Lower leg skin (tissue), 4 donors: ENCODE results near the gene MORC3. TPM values are rescaled to one million over a fixed set of nuclear protein-coding genes. Genes with fewer than 3 reads are reported as not detected.

Source experiments
- DNase-seq, 2 donors: peaks; one replicate each; pipeline ENCODE4 v3.0.0-alpha.2; 2019; ENCODE audit warnings: low spot score in 2 of 2
- H3K4me3 ChIP-seq: fragments of 200-600 bp; sonication (generic); 2 replicates; pipeline ENCODE4 v1.5.1; 2017; ENCODE audit warnings: mild to moderate bottlenecking, low read depth; ENCODE audit not compliant: poor library complexity, severe bottlenecking
- POLR2A ChIP-seq, 2 donors: fragments of 450-650 bp; IDR thresholded peaks; one replicate each; pipeline ENCODE4 v1.6.1; 2016 to 2017; ENCODE audit warnings: antibody characterized with exemption in 2 of 2, mild to moderate bottlenecking in 1 of 2, moderate library complexity in 1 of 2
- WGBS, 2 donors: methylation state at CpG; one replicate each; pipeline ENCODE4 v1.1.5; 2018; 5-methylcytosine and 5-hydroxymethylcytosine counted together
- intact Hi-C: fragments of 100-400 bp; cut with DNase I; formaldehyde crosslinking; loops from one replicate; pipeline ENCODE4 v1.15.0; 2023; ENCODE audit warnings: low total_unique reads
- total RNA-seq, 4 donors: library from RNA; depleted of rRNA; stranded (reverse); fragments of >200 nt; gene quantifications; one replicate each; pipeline ENCODE4 v1.1.0, GENCODE V29; 2016
- TF ChIP-seq, protein P1 (sequence below), 3 donors: fragments of 450-650 bp; IDR thresholded peaks; one replicate each; pipeline ENCODE4 v1.5.1; 2016; ENCODE audit warnings: antibody characterized with exemption in 3 of 3, mild to moderate bottlenecking in 3 of 3, moderate library complexity in 2 of 3

The MORC3 gene
- total RNA-seq, 4 donors from 2014 or later: 47.4 to 71.3 (median 56.8) TPM

- no peak for TF ChIP-seq POLR2A (IDR thresholded peaks at IDR 0.05)
- TF ChIP-seq, protein P1, sequence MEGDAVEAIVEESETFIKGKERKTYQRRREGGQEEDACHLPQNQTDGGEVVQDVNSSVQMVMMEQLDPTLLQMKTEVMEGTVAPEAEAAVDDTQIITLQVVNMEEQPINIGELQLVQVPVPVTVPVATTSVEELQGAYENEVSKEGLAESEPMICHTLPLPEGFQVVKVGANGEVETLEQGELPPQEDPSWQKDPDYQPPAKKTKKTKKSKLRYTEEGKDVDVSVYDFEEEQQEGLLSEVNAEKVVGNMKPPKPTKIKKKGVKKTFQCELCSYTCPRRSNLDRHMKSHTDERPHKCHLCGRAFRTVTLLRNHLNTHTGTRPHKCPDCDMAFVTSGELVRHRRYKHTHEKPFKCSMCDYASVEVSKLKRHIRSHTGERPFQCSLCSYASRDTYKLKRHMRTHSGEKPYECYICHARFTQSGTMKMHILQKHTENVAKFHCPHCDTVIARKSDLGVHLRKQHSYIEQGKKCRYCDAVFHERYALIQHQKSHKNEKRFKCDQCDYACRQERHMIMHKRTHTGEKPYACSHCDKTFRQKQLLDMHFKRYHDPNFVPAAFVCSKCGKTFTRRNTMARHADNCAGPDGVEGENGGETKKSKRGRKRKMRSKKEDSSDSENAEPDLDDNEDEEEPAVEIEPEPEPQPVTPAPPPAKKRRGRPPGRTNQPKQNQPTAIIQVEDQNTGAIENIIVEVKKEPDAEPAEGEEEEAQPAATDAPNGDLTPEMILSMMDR (IDR thresholded peaks at IDR 0.05): no peak
- 82 to 88% methylated on average over 12 of the region's 12 CpGs for WGBS, 2 donors
- intact Hi-C loops: no loop called here
- DNase-seq: no peak
- H3K4me3 ChIP-seq: no peak overlapping the region
Observed at GRCh38 chr21:36423771-36424433, 103.9 kb downstream of the MORC3 start.

DNA sequence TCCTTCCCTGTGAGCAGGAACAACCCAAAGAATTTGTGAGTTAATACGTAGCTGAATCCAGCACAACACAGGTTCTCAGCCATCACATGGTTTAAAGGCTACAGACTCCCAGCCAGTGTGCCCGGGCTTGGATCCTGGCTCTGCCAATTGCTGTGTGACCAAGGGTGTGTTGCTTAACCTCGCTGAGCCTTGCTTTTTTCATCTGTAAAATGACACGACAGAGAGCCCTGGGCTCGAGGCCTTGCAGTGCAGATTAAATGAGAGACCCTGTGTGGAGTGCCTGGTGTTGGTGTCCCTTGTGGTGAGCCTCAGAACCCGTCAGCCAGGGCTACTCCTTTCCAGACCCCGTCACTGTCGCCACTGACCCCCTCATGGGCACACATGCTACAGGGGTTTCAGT, 104.6 kb downstream of the MORC3 start:
- 89 to 94% methylated on average over 8 of the region's 8 CpGs for WGBS, 2 donors
- DNase-seq: no peak
- H3K4me3 ChIP-seq: no peak overlapping the region
- intact Hi-C loops: no loop called here
- TF ChIP-seq, protein P1 (IDR thresholded peaks at IDR 0.05): no peak
- TF ChIP-seq POLR2A (IDR thresholded peaks at IDR 0.05): no peak

DNA sequence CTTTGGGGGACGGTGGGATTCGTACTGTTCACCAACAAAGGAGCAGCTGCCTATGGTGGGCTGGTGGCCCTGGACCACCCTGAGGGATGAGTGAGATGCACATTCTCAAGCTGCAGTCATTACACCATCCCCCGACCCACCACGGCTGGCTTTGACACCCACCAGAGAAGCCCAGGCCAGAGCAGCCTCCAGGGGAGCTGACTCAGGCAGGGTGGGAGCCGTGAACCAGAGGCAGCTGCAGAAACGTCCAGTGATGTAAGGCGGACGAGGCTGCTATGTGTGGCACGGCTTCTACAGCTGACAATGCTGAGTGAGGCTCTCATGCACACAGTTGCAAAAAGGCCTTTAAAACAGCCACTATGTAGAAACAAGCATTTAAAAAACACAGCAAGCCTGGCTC, 105.3 kb downstream of the MORC3 start:
- DNase-seq: no peak
- intact Hi-C loops: no loop called here
- no peak overlapping the region for H3K4me3 ChIP-seq
- 77 to 89% methylated on average over 8 to 9 of the region's 9 CpGs for WGBS, 2 donors
- no peak for TF ChIP-seq POLR2A (IDR thresholded peaks at IDR 0.05)
- TF ChIP-seq, protein P1 (IDR thresholded peaks at IDR 0.05): no peak

Other genes starting within 250 kb of the MORC3 start
- 10 to 100 TPM; 21.3 to 45.9 (median 37.9) TPM for gene CBR3, start 185.1 kb upstream of the MORC3 start, total RNA-seq
- 10 to 100 TPM; 20.0 to 47.3 (median 33.5) TPM for gene DOP1B, start 163.4 kb upstream of the MORC3 start, total RNA-seq
- 1 to 10 TPM; 1.6 to 3.0 (median 2.1) TPM for gene CHAF1B, start 65.2 kb downstream of the MORC3 start, total RNA-seq
- gene CLDN14, start 159.9 kb downstream of the MORC3 start, total RNA-seq: under 1 TPM in 1 of 4 donors, not detected in 3; 0.13 TPM